Suprapubic skin (tissue), 4 donors: ENCODE measurements around the gene SLC5A11. TPM values are rescaled to one million over a fixed set of nuclear protein-coding genes. Genes with fewer than 3 reads are reported as not detected.

Experiments
- DNase-seq, 2 donors: peaks; one replicate each; pipeline ENCODE4 v3.0.0-alpha.2; 2019; ENCODE audit warnings: low spot score in 2 of 2
- H3K27ac ChIP-seq: fragments of 200-600 bp; sonication (generic); one replicate; pipeline ENCODE4 v1.5.1; 2019
- H3K27me3 ChIP-seq: fragments of 200-600 bp; sonication (generic); one replicate; pipeline ENCODE4 v1.5.1; 2019
- H3K36me3 ChIP-seq: fragments of 200-600 bp; sonication (generic); one replicate; pipeline ENCODE4 v1.5.1; 2019
- H3K4me1 ChIP-seq: fragments of 200-600 bp; sonication (generic); one replicate; pipeline ENCODE4 v1.5.1; 2019
- H3K4me3 ChIP-seq: fragments of 200-600 bp; sonication (generic); one replicate; pipeline ENCODE4 v1.5.1; 2019; ENCODE audit warnings: mild to moderate bottlenecking
- H3K9me3 ChIP-seq: fragments of 200-600 bp; sonication (generic); one replicate; pipeline ENCODE4 v1.5.1; 2019
- CTCF ChIP-seq, 2 donors: fragments of 200-600 bp in 1 of 2; fragments of 450-650 bp in 1 of 2; sonication (generic) in 1 of 2; IDR thresholded peaks; one replicate each; pipeline ENCODE4 v1.5.1; 2016 to 2019; ENCODE audit warnings: antibody characterized with exemption in 2 of 2, mild to moderate bottlenecking in 1 of 2, moderate library complexity in 1 of 2
- EP300 ChIP-seq: sonication (generic); formaldehyde crosslinking; IDR thresholded peaks from one replicate; pipeline ENCODE4 v1.6.1; 2017; ENCODE audit warnings: antibody characterized with exemption
- POLR2A ChIP-seq, 2 donors: fragments of 450-650 bp; IDR thresholded peaks; one replicate each; pipeline ENCODE4 v1.6.1; 2017; ENCODE audit warnings: antibody characterized with exemption in 2 of 2, mild to moderate bottlenecking in 2 of 2, moderate library complexity in 2 of 2
- POLR2AphosphoS5 ChIP-seq, 3 donors: sonication (generic); formaldehyde crosslinking; IDR thresholded peaks; one replicate each; pipeline ENCODE4 v1.6.1; 2017; ENCODE audit warnings: antibody characterized with exemption in 3 of 3
- WGBS: methylation state at CpG from one replicate; pipeline ENCODE4 v1.1.5; 2018; 5-methylcytosine and 5-hydroxymethylcytosine counted together
- total RNA-seq, 4 donors: library from RNA; depleted of rRNA; stranded (reverse); fragments of >200 nt; gene quantifications; one replicate each; pipeline ENCODE4 v1.1.0, GENCODE V29; 2016

The SLC5A11 gene
- total RNA-seq, 4 donors from 2014 or later: 0.55 to 0.64 TPM; not detected in 2

GRCh38 chr16:24900230-24900629, 54.5 kb downstream of the SLC5A11 start:
- DNase-seq: no peak
- H3K36me3 ChIP-seq: no peaks in the 10 kb centered on the region
- H3K4me3 ChIP-seq: no peak overlapping the region
- H3K9me3 ChIP-seq: no peaks in the 10 kb centered on the region
- H3K27me3 ChIP-seq: no peaks in the 10 kb centered on the region
- TF ChIP-seq CTCF (IDR thresholded peaks at IDR 0.05) (no peak), POLR2AphosphoS5 (IDR thresholded peaks at IDR 0.05) (no peak), POLR2A (IDR thresholded peaks at IDR 0.05) (no peak)
- no peaks in the 10 kb centered on the region for H3K4me1 ChIP-seq
- no peak overlapping the region for H3K27ac ChIP-seq

- no peaks in the 10 kb centered on the region for H3K4me1 ChIP-seq
- 57% methylated on average over 14 of the region's 14 CpGs for WGBS
- DNase-seq: no peak
- no peaks in the 10 kb centered on the region for H3K36me3 ChIP-seq
- H3K27me3 ChIP-seq: no peaks in the 10 kb centered on the region
- no peak overlapping the region for H3K4me3 ChIP-seq
- TF ChIP-seq EP300: no peak
- no peak for TF ChIP-seq POLR2A (IDR thresholded peaks at IDR 0.05)
- TF ChIP-seq POLR2AphosphoS5 (IDR thresholded peaks at IDR 0.05): no peak
- peak in 1 of 2 donors; percentile 13 for TF ChIP-seq CTCF (IDR thresholded peaks at IDR 0.05)
- no peaks in the 10 kb centered on the region for H3K9me3 ChIP-seq
- no peak overlapping the region for H3K27ac ChIP-seq
Observed at GRCh38 chr16:24906199-24906808, 60.5 kb downstream of the SLC5A11 start.

GRCh38 chr16:24906901-24907300, 61.1 kb downstream of the SLC5A11 start:
- Histone ChIP-seq H3K4me1 (no peaks in the 10 kb centered on the region), H3K27me3 (no peaks in the 10 kb centered on the region), H3K27ac (no peak overlapping the region), H3K36me3 (no peaks in the 10 kb centered on the region), H3K9me3 (no peaks in the 10 kb centered on the region), H3K4me3 (no peak overlapping the region)
- TF ChIP-seq POLR2A (IDR thresholded peaks at IDR 0.05) (no peak), EP300 (no peak), POLR2AphosphoS5 (IDR thresholded peaks at IDR 0.05) (no peak), CTCF (IDR thresholded peaks at IDR 0.05) (no peak)
- no peak for DNase-seq
- 91% methylated on average over 7 of the region's 10 CpGs for WGBS

GRCh38 chr16:24908716-24909115, 63.0 kb downstream of the SLC5A11 start:
- no peaks in the 10 kb centered on the region for H3K27me3 ChIP-seq
- no peak overlapping the region for H3K27ac ChIP-seq
- no peak overlapping the region for H3K4me3 ChIP-seq
- DNase-seq: no peak
- H3K4me1 ChIP-seq: no peaks in the 10 kb centered on the region
- 89% methylated on average over 10 of the region's 10 CpGs for WGBS
- TF ChIP-seq POLR2A (IDR thresholded peaks at IDR 0.05): no peak
- no peak for TF ChIP-seq CTCF (IDR thresholded peaks at IDR 0.05)
- no peak for TF ChIP-seq POLR2AphosphoS5 (IDR thresholded peaks at IDR 0.05)
- no peak for TF ChIP-seq EP300
- H3K9me3 ChIP-seq: no peaks in the 10 kb centered on the region
- no peaks in the 10 kb centered on the region for H3K36me3 ChIP-seq

- WGBS: 78% methylated on average over 5 of the region's 5 CpGs
Observed at GRCh38 chr16:24909856-24910255, 64.1 kb downstream of the SLC5A11 start.

More at GRCh38 chr16:24909856-24910255, 64.1 kb downstream of the SLC5A11 start:
- Histone ChIP-seq H3K4me3 (no peak overlapping the region), H3K27me3 (no peaks in the 10 kb centered on the region), H3K4me1 (no peaks in the 10 kb centered on the region), H3K9me3 (no peaks in the 10 kb centered on the region), H3K36me3 (no peaks in the 10 kb centered on the region), H3K27ac (no peak overlapping the region)
- no peak for DNase-seq
- TF ChIP-seq POLR2A (IDR thresholded peaks at IDR 0.05) (no peak), EP300 (no peak), POLR2AphosphoS5 (IDR thresholded peaks at IDR 0.05) (no peak), CTCF (IDR thresholded peaks at IDR 0.05) (no peak)
